K562 (cell line): ENCODE data around the gene TARBP1. TPM values are rescaled to one million over a fixed set of nuclear protein-coding genes. Genes with fewer than 3 reads are reported as not detected.

Source experiments
- BMI1 ChIP-seq: fragments of 150-350 bp; IDR thresholded peaks from 2 replicates; pipeline ENCODE4 v1.6.1; 2014; ENCODE audit warnings: low read length
- BRCA1 ChIP-seq, 2 experiments: fragments of 450-650 bp in 1 of 2; sonication (generic) in 1 of 2; formaldehyde crosslinking in 1 of 2; IDR thresholded peaks; 2 replicates each; pipeline versions ENCODE4 v1.5.0 to v1.6.1; 2017 to 2020; ENCODE audit warnings: mild to moderate bottlenecking in 1 of 2, missing genetic modification reagents in 1 of 2
- CBX2 ChIP-seq: fragments of 200-600 bp; sonication (generic); IDR thresholded peaks from one replicate; pipeline ENCODE4 v1.6.1; 2012; ENCODE audit warnings: mild to moderate bottlenecking, low read length, inconsistent platforms; ENCODE audit not compliant: insufficient read depth, poor library complexity, severe bottlenecking
- E2F3 ChIP-seq: fragments of 250-450 bp; sonication (Bioruptor Pico); IDR thresholded peaks from 2 replicates; pipeline ENCODE4 v1.4.0; 2020; ENCODE audit warnings: mild to moderate bottlenecking
- EP300 ChIP-seq: IDR thresholded peaks from 2 replicates; pipeline ENCODE4 v1.6.1; 2012; ENCODE audit warnings: low read length, improper control_type of control experiment
- EZH2 ChIP-seq: IDR thresholded peaks from 2 replicates; pipeline ENCODE4 v1.6.1; 2012; ENCODE audit warnings: low read depth, mild to moderate bottlenecking, inconsistent platforms, low read length, borderline replicate concordance
- FOXJ3 ChIP-seq: sonication (generic); formaldehyde crosslinking; IDR thresholded peaks from 2 replicates; pipeline ENCODE4 v1.4.0; 2020; ENCODE audit warnings: mild to moderate bottlenecking, missing genetic modification reagents
- HDAC6 ChIP-seq: IDR thresholded peaks from 2 replicates; pipeline ENCODE4 v1.6.1; 2012; ENCODE audit warnings: low read depth, mild to moderate bottlenecking, control low read depth, inconsistent platforms, low read length, moderate library complexity
- HINFP ChIP-seq: fragments of 450-650 bp; conservative IDR thresholded peaks from 2 replicates; pipeline ENCODE4 v1.6.1; 2016; ENCODE audit warnings: missing genetic modification characterization, low read depth, mild to moderate bottlenecking, control low read depth, missing compliant biosample characterization
- KLF6 ChIP-seq: fragments of 250-450 bp; sonication (Bioruptor Pico); IDR thresholded peaks from 2 replicates; pipeline ENCODE4 v1.4.0; 2020; ENCODE audit warnings: mild to moderate bottlenecking, moderate library complexity, borderline replicate concordance
- MAZ ChIP-seq, 2 experiments: fragments of 450-650 bp in 1 of 2; sonication (generic) in 1 of 2; formaldehyde crosslinking; IDR thresholded peaks in 1 of 2; conservative IDR thresholded peaks in 1 of 2; 2 replicates each; pipeline versions ENCODE4 v1.4.0 to v1.5.0; 2020; ENCODE audit warnings: mild to moderate bottlenecking in 1 of 2, missing genetic modification reagents in 1 of 2
- MTF1 ChIP-seq: fragments of 250-450 bp; sonication (Bioruptor Pico); IDR thresholded peaks from 2 replicates; pipeline ENCODE4 v1.9.0; 2021; ENCODE audit warnings: moderate library complexity, mild to moderate bottlenecking, inconsistent platforms, borderline replicate concordance
- NR3C1 ChIP-seq: sonication (generic); formaldehyde crosslinking; IDR thresholded peaks from 2 replicates; pipeline ENCODE4 v1.8.1; 2022; ENCODE audit warnings: missing genetic modification reagents
- POLR2A ChIP-seq: fragments of 450-650 bp; conservative IDR thresholded peaks from 2 replicates; pipeline ENCODE4 v1.6.1; 2016
- RNF2 ChIP-seq: sonication (generic); IDR thresholded peaks from 2 replicates; pipeline ENCODE4 v1.6.1; 2016
- SMARCA4 ChIP-seq: fragments of 450-650 bp; IDR thresholded peaks from 2 replicates; pipeline ENCODE4 v1.6.1; 2016
- SMARCC2 ChIP-seq: fragments of 450-650 bp; IDR thresholded peaks from 2 replicates; pipeline ENCODE4 v1.6.1; 2017; ENCODE audit warnings: antibody characterized with exemption, moderate library complexity, mild to moderate bottlenecking, low read depth
- SREBF1 ChIP-seq: fragments of 150-350 bp; IDR thresholded peaks from 2 replicates; pipeline ENCODE4 v1.6.1; 2014; ENCODE audit warnings: antibody characterized with exemption, low read depth, low read length, borderline replicate concordance
- SREBF2 ChIP-seq: sonication (generic); formaldehyde crosslinking; IDR thresholded peaks from 2 replicates; pipeline ENCODE4 v1.4.0; 2020; ENCODE audit warnings: mild to moderate bottlenecking, missing genetic modification reagents
- U2AF1 ChIP-seq: fragments of 200-400 bp; formaldehyde crosslinking; optimal IDR thresholded peaks from 2 replicates; pipeline ENCODE3; 2017; ENCODE audit warnings: mild to moderate bottlenecking, low read depth, low read length, moderate library complexity
- USF2 ChIP-seq: sonication (generic); formaldehyde crosslinking; IDR thresholded peaks from 2 replicates; pipeline ENCODE4 v1.5.0; 2020; ENCODE audit warnings: missing genetic modification reagents
- ZBTB33 ChIP-seq: sonication (generic); formaldehyde crosslinking; IDR thresholded peaks from 2 replicates; pipeline ENCODE4 v1.8.1; 2023; ENCODE audit warnings: mild to moderate bottlenecking, missing genetic modification reagents
- ZKSCAN1 ChIP-seq: fragments of 150-350 bp; IDR thresholded peaks from 2 replicates; pipeline ENCODE4 v1.6.1; 2016; ENCODE audit warnings: low read depth, low read length
- ZNF12 ChIP-seq: sonication (generic); formaldehyde crosslinking; IDR thresholded peaks from 2 replicates; pipeline ENCODE4 v1.4.0; 2020; ENCODE audit warnings: mild to moderate bottlenecking, missing genetic modification reagents
- ZNF134 ChIP-seq: fragments of 250-450 bp; sonication (Bioruptor Pico); conservative IDR thresholded peaks from 2 replicates; pipeline ENCODE4 v1.4.0; 2020
- ZNF384 ChIP-seq: IDR thresholded peaks from 2 replicates; pipeline ENCODE4 v1.6.1; 2012; ENCODE audit warnings: low read depth, low read length, improper control_type of control experiment
- ZNF766 ChIP-seq: fragments of 200-800 bp; sonication (Bioruptor generic); conservative IDR thresholded peaks from 2 replicates; pipeline ENCODE4 v1.6.1; 2016; ENCODE audit warnings: missing genetic modification characterization, missing compliant biosample characterization
- ZNF780A ChIP-seq: fragments of 250-450 bp; sonication (Bioruptor Pico); IDR thresholded peaks from 2 replicates; pipeline ENCODE4 v1.5.0; 2021; ENCODE audit warnings: mild to moderate bottlenecking
- polyA plus RNA-seq, 8 experiments: library from polyadenylated mRNA; depleted of rRNA in 4 of 8; stranded (reverse) in 5 of 8; unstranded in 3 of 8; fragments of >200 nt; fragmentation: Nextera tagmentation in 2 of 8; fragmentation: Illumina TruSeq in 1 of 8; extraction: Ambion mirVana in 2 of 8; extraction: Trizol in 1 of 8; gene quantifications; 2 replicates each; pipeline versions ENCODE4 v1.2.1 to v1.2.3, GENCODE V29; 2011 to 2014; ENCODE audit warnings: inconsistent platforms in 1 of 8, missing spikeins in 1 of 8
- total RNA-seq, 7 experiments: library from RNA; depleted of rRNA in 6 of 7; stranded (reverse); fragments of >200 nt in 6 of 7; fragmentation: Illumina TruSeq in 2 of 7; extraction: Trizol in 2 of 7; gene quantifications; 2 replicates each; pipeline versions ENCODE4 v1.2.1 to v1.2.3, GENCODE V29; 2011 to 2021; ENCODE audit warnings: low replicate concordance in 1 of 7

The TARBP1 gene
- total and polyA plus RNA-seq, 9 of the 15 experiments (the other 6 are each of a cell fraction or from before 2014, with no cell fraction given): 8.8 to 48.0 (median 22.9) TPM

GRCh38 chr1:234490793-234491479 lies 12.0 kb upstream of the TARBP1 start (continued):
- TF ChIP-seq HINFP (tag) (no peak), MAZ (CRISPR knock-in tag; conservative IDR thresholded peaks at IDR 0.05 in 1 of 2, IDR thresholded peaks at IDR 0.05 in 1 of 2) (peak; percentile 50 to 98; a peak in 3 of 4 replicates), KLF6 (CRISPR knock-in tag) (peak; percentile 83), ZNF384 (no peak), POLR2A (no peak), SREBF1 (no peak), SMARCC2 (peak; percentile 89), FOXJ3 (CRISPR knock-in tag) (no peak), U2AF1 (no peak), SREBF2 (no peak), RNF2 (peak; percentile 46; the same call in 1 of the 2 replicates), EP300 (peak; percentile 87), HDAC6 (no peak), BMI1 (no peak), USF2 (CRISPR knock-in tag) (no peak), EZH2 (no peak), ZKSCAN1 (no peak), MTF1 (CRISPR knock-in tag) (no peak), BRCA1 (IDR thresholded peaks at IDR 0.05) (no peak), BRCA1 (CRISPR knock-in tag; IDR thresholded peaks at IDR 0.05) (no peak), ZNF780A (CRISPR knock-in tag) (no peak), E2F3 (CRISPR knock-in tag) (no peak), ZNF134 (CRISPR knock-in tag) (0 out of 2 replicates have a peak, but pooled peaks have one; percentile 40), ZNF12 (CRISPR knock-in tag) (no peak), ZBTB33 (CRISPR knock-in tag) (no peak), SMARCA4 (peak; percentile 99), ZNF766 (CRISPR knock-in tag) (peak; percentile 87), CBX2 (no peak), NR3C1 (no peak)
